ENCODE results near the gene NKTR. TPM values are rescaled to one million over a fixed set of nuclear protein-coding genes. Genes with fewer than 3 reads are reported as not detected.

NKTR gene
- total and polyA plus RNA-seq, 9 of the 15 experiments (the other 6 are each of a cell fraction or from before 2014, with no cell fraction given), result 19.7 to 123 (median 92.6) TPM

DNA sequence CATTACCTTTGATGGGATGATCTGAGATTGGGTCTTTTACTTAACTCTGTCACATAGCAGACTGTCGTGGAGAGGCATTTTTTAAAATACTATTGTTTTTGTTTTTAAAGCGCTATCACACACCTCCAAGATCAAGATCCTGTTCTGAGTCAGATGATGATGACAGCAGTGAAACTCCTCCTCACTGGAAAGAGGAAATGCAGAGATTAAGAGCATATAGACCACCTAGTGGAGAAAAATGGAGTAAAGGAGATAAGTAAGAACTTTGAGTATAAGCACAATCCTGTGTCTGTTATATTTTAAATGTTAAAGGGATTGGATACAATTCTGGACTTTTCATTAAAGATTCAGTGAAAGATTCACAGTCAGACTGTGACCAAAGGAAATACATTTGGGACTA, 34.6 kb downstream of the NKTR start:
- intact Hi-C loops (cut with micrococcal nuclease), result loop anchor here (1.0 to 2.0 kb wide), 2 partner anchors 53 to 62 kb away; no protein-coding TSS in a partner anchor
- no peak overlapping the region for H3K9ac ChIP-seq (ENCODE audit: insufficient read depth in 1 of 2, low read depth in 2 of 2, low read length in 2 of 2)
- no peaks in the 10 kb centered on the region for H3K27me3 ChIP-seq (ENCODE audit: control insufficient read depth in 2 of 2, insufficient read depth in 2 of 2, low read length in 2 of 2)
- ChIA-PET CTCF (ENCODE audit: low intra/inter-chr PET ratio) (interaction anchor here (0.6 to 1.9 kb wide), 4 partner anchors 29 to 63 kb away, joined by 3 to 13 read pairs (median 3); no protein-coding TSS in a partner anchor), POLR2A (no interaction called here)
- peak; percentile 88 for ATAC-seq
- peak; percentile 66 for FAIRE-seq
- in situ Hi-C loops (cut with MboI), result loop anchor here (5.0 kb wide), 1 partner anchor 68 kb away; no protein-coding TSS in a partner anchor
- peaks cover 98% of the 10 kb centered on the region for H3K36me3 ChIP-seq (ENCODE audit: control insufficient read depth, insufficient read depth, low read length)
- peaks cover 6% of the 10 kb centered on the region; the same call in 1 of the 3 replicates for H3K79me2 ChIP-seq (ENCODE audit: control insufficient read depth, insufficient read depth, low read length)
- H4K20me1 ChIP-seq (replicated peaks; ENCODE audit: control insufficient read depth, insufficient read depth, low read length), result no peaks in the 10 kb centered on the region
- H3K4me2 ChIP-seq (ENCODE audit: insufficient read depth, low read length), result no peak overlapping the region
- H3K9me3 ChIP-seq (replicated peaks; ENCODE audit: control insufficient read depth, insufficient read depth, low read depth, low read length), result no peaks in the 10 kb centered on the region
- WGBS (ENCODE audit: insufficient coverage, low coverage, missing lambda C conversion rate), result 34% methylated on average over 2 of the region's 2 CpGs
- no peak overlapping the region for H3K4me3 ChIP-seq
- DNase-seq (ENCODE audit: extremely low read depth in 1 of 4, low spot score in 3 of 4), result peak in 3 of 4 experiments; percentile 41 to 58 (median 58)
- no peak overlapping the region for H2AFZ ChIP-seq (ENCODE audit: low read depth, low read length)
- no peak overlapping the region for H3K27ac ChIP-seq (ENCODE audit: extremely low read depth, low read depth, low read length)
- no peaks in the 10 kb centered on the region; a peak in 1 of 5 replicates for H3K4me1 ChIP-seq (replicated peaks in 1 of 2; ENCODE audit: control insufficient read depth in 2 of 2, insufficient read depth in 2 of 2, low read length in 2 of 2)
- no TSS peak for BruUV-seq (replicated peaks)
- H3K9me1 ChIP-seq (ENCODE audit: control insufficient read depth, insufficient read depth, low read length), result no peaks in the 10 kb centered on the region
- TF ChIP-seq, protein P1, sequence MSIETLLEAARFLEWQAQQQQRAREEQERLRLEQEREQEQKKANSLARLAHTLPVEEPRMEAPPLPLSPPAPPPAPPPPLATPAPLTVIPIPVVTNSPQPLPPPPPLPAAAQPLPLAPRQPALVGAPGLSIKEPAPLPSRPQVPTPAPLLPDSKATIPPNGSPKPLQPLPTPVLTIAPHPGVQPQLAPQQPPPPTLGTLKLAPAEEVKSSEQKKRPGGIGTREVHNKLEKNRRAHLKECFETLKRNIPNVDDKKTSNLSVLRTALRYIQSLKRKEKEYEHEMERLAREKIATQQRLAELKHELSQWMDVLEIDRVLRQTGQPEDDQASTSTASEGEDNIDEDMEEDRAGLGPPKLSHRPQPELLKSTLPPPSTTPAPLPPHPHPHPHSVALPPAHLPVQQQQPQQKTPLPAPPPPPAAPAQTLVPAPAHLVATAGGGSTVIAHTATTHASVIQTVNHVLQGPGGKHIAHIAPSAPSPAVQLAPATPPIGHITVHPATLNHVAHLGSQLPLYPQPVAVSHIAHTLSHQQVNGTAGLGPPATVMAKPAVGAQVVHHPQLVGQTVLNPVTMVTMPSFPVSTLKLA (conservative IDR thresholded peaks at IDR 0.05), result peak; percentile 19 to 37; a peak in 1 of 4 replicates
- TF ChIP-seq SPI1 (IDR thresholded peaks at IDR 0.05; ENCODE audit: borderline replicate concordance, low read depth, low read length), result peak; percentile 96
- no peak for TF ChIP-seq XRCC5 (IDR thresholded peaks at IDR 0.05; ENCODE audit: low read depth, low read length)
- TF ChIP-seq POLR2G (IDR thresholded peaks at IDR 0.05; ENCODE audit: low read depth, low read length), result no peak
- TF ChIP-seq ETV5 (CRISPR knock-in tag; IDR thresholded peaks at IDR 0.05; ENCODE audit: low read depth), result no peak
- TF ChIP-seq RAD21 (CRISPR knock-in tag; conservative IDR thresholded peaks at IDR 0.05 in 1 of 2, IDR thresholded peaks at IDR 0.05 in 1 of 2), result peak; percentile 56 to 74
- 0 out of 2 replicates have a peak, but pooled peaks have one; percentile 33 for TF ChIP-seq LEF1 (IDR thresholded peaks at IDR 0.05)
- TF ChIP-seq, protein P2, sequence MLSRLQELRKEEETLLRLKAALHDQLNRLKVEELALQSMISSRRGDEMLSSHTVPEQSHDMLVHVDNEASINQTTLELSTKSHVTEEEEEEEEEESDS (CRISPR knock-in tag; IDR thresholded peaks at IDR 0.05), result no peak
- TF ChIP-seq NR2C2 (CRISPR knock-in tag; IDR thresholded peaks at IDR 0.05), result no peak
- no peak for TF ChIP-seq NR2C2 (tag; IDR thresholded peaks at IDR 0.05)
- TF ChIP-seq NCOR1 (IDR thresholded peaks at IDR 0.05), result peak; percentile 16; the same call in 1 of the 2 replicates
- TF ChIP-seq, protein P3, sequence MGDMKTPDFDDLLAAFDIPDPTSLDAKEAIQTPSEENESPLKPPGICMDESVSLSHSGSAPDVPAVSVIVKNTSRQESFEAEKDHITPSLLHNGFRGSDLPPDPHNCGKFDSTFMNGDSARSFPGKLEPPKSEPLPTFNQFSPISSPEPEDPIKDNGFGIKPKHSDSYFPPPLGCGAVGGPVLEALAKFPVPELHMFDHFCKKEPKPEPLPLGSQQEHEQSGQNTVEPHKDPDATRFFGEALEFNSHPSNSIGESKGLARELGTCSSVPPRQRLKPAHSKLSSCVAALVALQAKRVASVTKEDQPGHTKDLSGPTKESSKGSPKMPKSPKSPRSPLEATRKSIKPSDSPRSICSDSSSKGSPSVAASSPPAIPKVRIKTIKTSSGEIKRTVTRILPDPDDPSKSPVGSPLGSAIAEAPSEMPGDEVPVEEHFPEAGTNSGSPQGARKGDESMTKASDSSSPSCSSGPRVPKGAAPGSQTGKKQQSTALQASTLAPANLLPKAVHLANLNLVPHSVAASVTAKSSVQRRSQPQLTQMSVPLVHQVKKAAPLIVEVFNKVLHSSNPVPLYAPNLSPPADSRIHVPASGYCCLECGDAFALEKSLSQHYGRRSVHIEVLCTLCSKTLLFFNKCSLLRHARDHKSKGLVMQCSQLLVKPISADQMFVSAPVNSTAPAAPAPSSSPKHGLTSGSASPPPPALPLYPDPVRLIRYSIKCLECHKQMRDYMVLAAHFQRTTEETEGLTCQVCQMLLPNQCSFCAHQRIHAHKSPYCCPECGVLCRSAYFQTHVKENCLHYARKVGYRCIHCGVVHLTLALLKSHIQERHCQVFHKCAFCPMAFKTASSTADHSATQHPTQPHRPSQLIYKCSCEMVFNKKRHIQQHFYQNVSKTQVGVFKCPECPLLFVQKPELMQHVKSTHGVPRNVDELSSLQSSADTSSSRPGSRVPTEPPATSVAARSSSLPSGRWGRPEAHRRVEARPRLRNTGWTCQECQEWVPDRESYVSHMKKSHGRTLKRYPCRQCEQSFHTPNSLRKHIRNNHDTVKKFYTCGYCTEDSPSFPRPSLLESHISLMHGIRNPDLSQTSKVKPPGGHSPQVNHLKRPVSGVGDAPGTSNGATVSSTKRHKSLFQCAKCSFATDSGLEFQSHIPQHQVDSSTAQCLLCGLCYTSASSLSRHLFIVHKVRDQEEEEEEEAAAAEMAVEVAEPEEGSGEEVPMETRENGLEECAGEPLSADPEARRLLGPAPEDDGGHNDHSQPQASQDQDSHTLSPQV (IDR thresholded peaks at IDR 0.05), result no peak
- TF ChIP-seq CEBPG (CRISPR knock-in tag; IDR thresholded peaks at IDR 0.05), result no peak
- 0 out of 4 replicates have a peak, but pooled peaks of 1 of the 2 experiments have one; percentile 19 for TF ChIP-seq CEBPG (tag; conservative IDR thresholded peaks at IDR 0.05 in 1 of 2, IDR thresholded peaks at IDR 0.05 in 1 of 2)
- TF ChIP-seq ZNF583 (CRISPR knock-in tag; IDR thresholded peaks at IDR 0.05), result no peak

Data from K562 (cell line).